Nephron (organoid): ENCODE data around the gene NPHS1.

ENCODE experiments used
- H3K27ac Mint-ChIP-seq, 3 experiments: 2 replicates each; pipeline ENCODE4 v1.8.0; 2020; ENCODE audit warnings: mixed read lengths in 3 of 3, mild to moderate bottlenecking in 2 of 3, moderate library complexity in 1 of 3
- H3K27me3 Mint-ChIP-seq: 2 replicates; pipeline ENCODE4 v1.8.0; 2021; ENCODE audit warnings: low read depth, mild to moderate bottlenecking, moderate library complexity, mixed read lengths
- H3K36me3 Mint-ChIP-seq: 2 replicates; pipeline ENCODE4 v1.8.0; 2020; ENCODE audit warnings: low read depth, mixed read lengths
- H3K4me1 Mint-ChIP-seq: 2 replicates; pipeline ENCODE4 v1.8.0; 2020; ENCODE audit warnings: mixed read lengths
- H3K4me3 Mint-ChIP-seq, 3 experiments: 2 replicates each; pipeline ENCODE4 v1.8.0; 2020; ENCODE audit warnings: mild to moderate bottlenecking in 3 of 3, mixed read lengths in 3 of 3, moderate library complexity in 2 of 3
- H3K9me3 Mint-ChIP-seq: 2 replicates; pipeline ENCODE4 v1.8.0; 2020; ENCODE audit warnings: mixed read lengths
- CTCF ChIP-seq, 3 experiments: fragments of 200-600 bp; sonication (generic); IDR thresholded peaks; one replicate each; pipeline ENCODE4 v1.5.0; 2021; ENCODE audit warnings: antibody characterized with exemption in 3 of 3; ENCODE audit not compliant: unreplicated experiment in 3 of 3

NPHS1 gene

DNA sequence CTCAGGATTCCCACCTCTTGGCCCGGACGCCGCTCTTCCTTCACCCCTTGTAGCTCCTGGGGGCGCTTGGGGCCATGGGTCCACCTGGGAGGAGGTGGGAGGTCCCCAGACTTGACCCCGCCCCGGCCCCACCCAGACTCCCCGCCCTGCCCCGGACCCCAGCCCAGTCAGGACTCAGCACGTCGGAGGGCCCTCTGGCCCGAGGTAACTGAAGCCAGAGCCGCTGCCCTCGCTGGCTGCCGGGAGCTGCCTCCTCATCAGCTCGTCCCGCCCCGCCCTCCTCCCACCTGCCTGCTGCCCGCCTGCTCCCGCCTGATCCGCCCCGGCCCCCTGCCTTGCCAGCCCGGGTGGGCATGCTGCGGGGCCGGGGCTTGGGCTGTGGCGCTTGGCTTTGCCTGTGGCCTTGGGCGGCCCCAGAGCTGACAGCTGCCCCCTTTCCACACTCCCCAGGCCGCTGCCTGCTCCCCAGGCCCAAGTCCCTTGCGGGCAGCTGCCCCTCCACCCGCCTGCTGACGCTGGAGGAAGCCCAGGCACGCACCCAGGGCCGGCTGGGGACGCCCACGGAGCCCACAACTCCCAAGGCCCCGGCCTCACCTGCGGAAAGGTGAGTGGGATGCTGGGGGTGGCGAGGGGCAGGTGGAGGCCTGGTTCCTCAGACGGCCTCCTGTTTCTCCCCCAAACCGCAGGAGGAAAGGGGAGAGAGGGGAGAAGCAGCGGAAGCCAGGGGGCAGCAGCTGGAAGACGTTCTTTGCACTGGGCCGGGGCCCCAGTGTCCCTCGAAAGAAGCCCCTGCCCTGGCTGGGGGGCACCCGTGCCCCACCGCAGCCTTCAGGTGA is 67.6 kb downstream of the NPHS1 start:
- H3K9me3 Mint-ChIP-seq: no peaks in the 10 kb centered on the region
- no peak for TF ChIP-seq CTCF (IDR thresholded peaks at IDR 0.05; ENCODE audit: unreplicated experiment in 3 of 3)
- H3K4me3 Mint-ChIP-seq: no peak overlapping the region
- H3K4me1 Mint-ChIP-seq: no peaks in the 10 kb centered on the region
- peaks cover 6% of the 10 kb centered on the region for H3K27me3 Mint-ChIP-seq
- no peak overlapping the region for H3K27ac Mint-ChIP-seq
- peaks cover 24% of the 10 kb centered on the region for H3K36me3 Mint-ChIP-seq

GRCh38 chr19:35783469-35784434 is 68.6 kb downstream of the NPHS1 start:
- Mint-ChIP-seq H3K36me3 (peaks cover 31% of the 10 kb centered on the region), H3K4me1 (no peaks in the 10 kb centered on the region), H3K27me3 (peaks cover 6% of the 10 kb centered on the region), H3K4me3 (no peak overlapping the region), H3K27ac (peak overlapping the region in 1 of 3 experiments; percentile 43), H3K9me3 (no peaks in the 10 kb centered on the region)
- peak in 1 of 3 experiments; percentile 7 for TF ChIP-seq CTCF (IDR thresholded peaks at IDR 0.05; ENCODE audit: unreplicated experiment in 3 of 3)

DNA sequence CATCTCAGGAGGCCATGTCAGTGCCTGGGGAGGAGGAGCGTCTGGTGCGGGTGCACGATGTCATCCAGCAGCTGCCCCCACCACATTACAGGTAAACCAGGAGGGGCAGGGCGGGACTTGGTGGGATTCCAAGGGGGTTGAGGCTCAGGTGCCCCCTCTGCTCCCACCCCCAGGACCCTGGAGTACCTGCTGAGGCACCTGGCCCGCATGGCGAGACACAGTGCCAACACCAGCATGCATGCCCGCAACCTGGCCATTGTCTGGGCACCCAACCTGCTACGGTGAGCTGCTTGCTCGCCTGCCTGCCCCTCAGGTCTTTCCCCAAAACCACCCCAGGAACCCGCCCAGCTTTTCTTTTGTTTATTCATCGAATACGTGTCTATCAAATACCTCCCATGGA is 69.7 kb downstream of the NPHS1 start:
- Mint-ChIP-seq H3K36me3 (peaks cover 31% of the 10 kb centered on the region), H3K9me3 (no peaks in the 10 kb centered on the region), H3K4me1 (peaks cover 4% of the 10 kb centered on the region), H3K27ac (no peak overlapping the region), H3K4me3 (no peak overlapping the region), H3K27me3 (peaks cover 6% of the 10 kb centered on the region)
- no peak for TF ChIP-seq CTCF (IDR thresholded peaks at IDR 0.05; ENCODE audit: unreplicated experiment in 3 of 3)

GRCh38 chr19:35781650-35782049 is 70.7 kb downstream of the NPHS1 start:
- H3K9me3 Mint-ChIP-seq: no peaks in the 10 kb centered on the region
- peaks cover 6% of the 10 kb centered on the region for H3K27me3 Mint-ChIP-seq
- peaks cover 14% of the 10 kb centered on the region for H3K4me1 Mint-ChIP-seq
- peaks cover 34% of the 10 kb centered on the region for H3K36me3 Mint-ChIP-seq
- H3K27ac Mint-ChIP-seq: no peak overlapping the region
- no peak for TF ChIP-seq CTCF (IDR thresholded peaks at IDR 0.05; ENCODE audit: unreplicated experiment in 3 of 3)
- H3K4me3 Mint-ChIP-seq: no peak overlapping the region

DNA sequence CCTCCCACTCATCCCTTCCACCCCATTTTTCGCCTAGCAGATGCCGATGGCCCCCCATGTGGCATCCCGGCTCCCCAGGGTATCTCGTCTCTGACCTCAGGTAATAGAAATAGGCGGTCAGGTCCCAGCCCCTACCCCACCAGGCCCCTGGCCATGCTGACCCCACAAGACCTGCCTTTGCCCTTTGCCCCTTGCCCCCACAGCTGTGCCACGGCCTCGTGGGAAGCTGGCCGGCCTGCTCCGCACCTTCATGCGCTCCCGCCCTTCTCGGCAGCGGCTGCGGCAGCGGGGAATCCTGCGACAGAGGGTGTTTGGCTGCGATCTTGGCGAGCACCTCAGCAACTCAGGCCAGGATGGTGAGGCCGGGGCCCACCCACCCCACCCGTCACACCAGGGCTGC is 71.6 kb downstream of the NPHS1 start:
- Mint-ChIP-seq H3K4me3 (no peak overlapping the region), H3K27ac (no peak overlapping the region), H3K9me3 (no peaks in the 10 kb centered on the region), H3K27me3 (peaks cover 6% of the 10 kb centered on the region), H3K4me1 (peaks cover 16% of the 10 kb centered on the region), H3K36me3 (peaks cover 33% of the 10 kb centered on the region)
- TF ChIP-seq CTCF (IDR thresholded peaks at IDR 0.05; ENCODE audit: unreplicated experiment in 3 of 3): no peak
